Stimulated activated CD8-positive, alpha-beta memory T cell treated with anti-CD3 and anti-CD28 coated beads, Interleukin-7, amount 100 ng/mL, for 48 hours (primary cell): Measurements from ENCODE around the gene STK11IP.

Source experiments
- DNase-seq, 2 donors: peaks; one replicate each; pipeline ENCODE4 v3.0.0-alpha.2; 2020; ENCODE audit warnings: low read depth in 1 of 2; ENCODE audit errors: extremely low read depth in 1 of 2

The STK11IP gene, protein sequence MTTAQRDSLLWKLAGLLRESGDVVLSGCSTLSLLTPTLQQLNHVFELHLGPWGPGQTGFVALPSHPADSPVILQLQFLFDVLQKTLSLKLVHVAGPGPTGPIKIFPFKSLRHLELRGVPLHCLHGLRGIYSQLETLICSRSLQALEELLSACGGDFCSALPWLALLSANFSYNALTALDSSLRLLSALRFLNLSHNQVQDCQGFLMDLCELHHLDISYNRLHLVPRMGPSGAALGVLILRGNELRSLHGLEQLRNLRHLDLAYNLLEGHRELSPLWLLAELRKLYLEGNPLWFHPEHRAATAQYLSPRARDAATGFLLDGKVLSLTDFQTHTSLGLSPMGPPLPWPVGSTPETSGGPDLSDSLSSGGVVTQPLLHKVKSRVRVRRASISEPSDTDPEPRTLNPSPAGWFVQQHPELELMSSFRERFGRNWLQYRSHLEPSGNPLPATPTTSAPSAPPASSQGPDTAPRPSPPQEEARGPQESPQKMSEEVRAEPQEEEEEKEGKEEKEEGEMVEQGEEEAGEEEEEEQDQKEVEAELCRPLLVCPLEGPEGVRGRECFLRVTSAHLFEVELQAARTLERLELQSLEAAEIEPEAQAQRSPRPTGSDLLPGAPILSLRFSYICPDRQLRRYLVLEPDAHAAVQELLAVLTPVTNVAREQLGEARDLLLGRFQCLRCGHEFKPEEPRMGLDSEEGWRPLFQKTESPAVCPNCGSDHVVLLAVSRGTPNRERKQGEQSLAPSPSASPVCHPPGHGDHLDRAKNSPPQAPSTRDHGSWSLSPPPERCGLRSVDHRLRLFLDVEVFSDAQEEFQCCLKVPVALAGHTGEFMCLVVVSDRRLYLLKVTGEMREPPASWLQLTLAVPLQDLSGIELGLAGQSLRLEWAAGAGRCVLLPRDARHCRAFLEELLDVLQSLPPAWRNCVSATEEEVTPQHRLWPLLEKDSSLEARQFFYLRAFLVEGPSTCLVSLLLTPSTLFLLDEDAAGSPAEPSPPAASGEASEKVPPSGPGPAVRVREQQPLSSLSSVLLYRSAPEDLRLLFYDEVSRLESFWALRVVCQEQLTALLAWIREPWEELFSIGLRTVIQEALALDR

GRCh38 chr2:219597552-219598307, at the start of gene STK11IP:
Gene STK11IP (plus strand): TSS chr2:219597857. CDS start chr2:219598120, 263 bp downstream.
- DNase-seq, result peak; percentile 87 to 92

- no peak for DNase-seq
Observed at GRCh38 chr2:219548990-219549389, 48.7 kb upstream of the STK11IP start.

DNA sequence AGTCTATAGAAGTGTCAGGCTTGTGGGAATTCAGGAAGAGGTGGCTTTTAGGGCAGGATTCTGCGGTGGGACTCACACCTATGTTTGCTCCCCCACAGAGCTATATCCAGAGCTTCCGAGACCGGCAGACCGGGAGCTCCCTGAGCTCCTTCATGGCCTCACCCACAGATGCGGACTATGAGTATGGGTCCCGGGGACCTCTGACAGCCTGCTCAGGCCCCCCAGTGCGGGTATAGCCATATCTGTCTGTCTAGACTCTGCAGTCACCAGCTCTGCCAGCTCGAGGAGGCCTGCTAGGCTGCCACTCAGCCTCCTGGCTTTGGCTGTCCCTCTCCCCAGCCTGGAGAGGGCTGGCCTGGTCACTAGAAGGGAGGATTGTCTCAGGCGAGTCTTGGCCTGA, 48.0 kb upstream of the STK11IP start:
- DNase-seq, result no peak

DNA sequence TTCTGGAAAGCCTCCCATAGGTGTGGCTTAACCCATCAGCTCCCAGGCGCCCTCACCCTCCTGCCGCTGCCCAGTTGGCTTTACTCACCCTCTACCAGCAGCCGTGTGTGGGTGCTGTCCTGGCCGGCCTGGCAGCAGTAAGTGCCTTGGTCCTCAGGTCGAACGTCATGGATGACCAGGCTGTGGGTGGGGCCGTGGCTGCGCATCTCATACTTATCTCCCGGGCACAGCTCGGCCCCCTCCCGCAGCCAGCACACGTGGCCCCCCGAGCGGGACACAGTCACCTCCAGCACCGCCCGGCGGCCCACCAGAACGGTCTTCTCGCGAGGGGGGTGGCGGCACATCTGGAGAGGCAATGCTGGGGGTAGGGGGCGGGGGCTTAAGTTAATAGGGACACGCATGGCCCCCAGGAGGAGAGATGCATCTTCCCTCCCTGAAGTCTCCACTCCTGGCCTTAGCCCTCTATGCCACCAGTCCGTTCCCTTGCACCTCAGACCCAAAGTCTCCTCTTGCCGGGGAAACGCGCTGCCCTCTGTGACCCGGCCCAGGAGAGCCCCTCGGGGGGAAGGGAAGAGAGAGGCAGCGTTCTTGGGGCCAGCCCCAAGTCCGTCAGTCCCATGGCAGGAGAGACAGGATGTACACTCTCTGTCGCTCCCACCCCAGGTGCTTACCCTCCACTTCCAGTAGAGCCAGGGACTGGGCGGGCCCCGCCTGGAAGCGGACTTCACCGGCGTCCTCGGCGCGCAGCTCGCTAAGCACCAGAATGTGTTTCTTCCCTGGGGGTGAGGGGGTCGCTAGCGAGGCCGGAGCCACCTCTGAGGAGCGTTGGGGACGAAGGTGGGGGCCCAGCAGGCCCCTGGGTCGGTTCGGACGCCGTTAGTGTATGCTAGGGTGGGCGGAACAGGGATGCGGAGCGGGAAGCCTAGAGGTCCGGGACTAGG, 45.9 kb upstream of the STK11IP start:
- DNase-seq, result no peak

- peak; percentile 57 to 73 for DNase-seq
Observed at GRCh38 chr2:219552382-219553167, 45.1 kb upstream of the STK11IP start.

DNA sequence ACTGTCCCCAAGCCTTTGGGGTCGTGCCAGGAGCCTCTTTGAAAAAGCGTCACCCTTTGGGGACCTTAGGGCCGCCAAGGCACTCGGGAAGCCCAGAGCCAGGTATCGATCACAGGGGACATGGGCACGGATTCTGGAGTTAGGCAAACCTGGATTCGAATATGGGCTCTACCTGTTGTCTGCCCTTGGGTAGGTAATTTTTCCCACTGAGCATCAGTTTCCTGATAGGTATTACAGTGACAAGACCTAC, 44.6 kb upstream of the STK11IP start:
- no peak for DNase-seq

GRCh38 chr2:219553463-219553963, 44.1 kb upstream of the STK11IP start:
- no peak for DNase-seq

DNA sequence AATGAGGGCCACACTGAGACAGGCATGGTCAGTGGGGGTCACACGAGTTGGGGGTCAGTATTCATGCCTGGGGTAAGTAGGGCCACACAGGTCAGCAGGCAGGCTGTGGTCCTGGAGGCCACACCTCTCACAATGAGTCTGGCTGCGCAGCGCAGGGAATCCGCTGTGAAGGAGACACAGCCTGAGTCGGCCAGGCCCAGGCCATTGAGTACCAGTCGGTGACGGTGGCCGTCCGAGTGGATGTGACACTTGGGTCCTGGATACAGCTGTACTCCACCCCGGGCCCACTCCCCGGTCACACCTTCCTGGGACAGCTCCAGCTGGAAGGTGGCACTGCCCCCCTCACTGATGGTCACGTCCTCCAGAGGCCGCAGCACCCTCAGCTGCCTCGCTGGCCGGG, 43.3 kb upstream of the STK11IP start:
- DNase-seq, result no peak

DNA sequence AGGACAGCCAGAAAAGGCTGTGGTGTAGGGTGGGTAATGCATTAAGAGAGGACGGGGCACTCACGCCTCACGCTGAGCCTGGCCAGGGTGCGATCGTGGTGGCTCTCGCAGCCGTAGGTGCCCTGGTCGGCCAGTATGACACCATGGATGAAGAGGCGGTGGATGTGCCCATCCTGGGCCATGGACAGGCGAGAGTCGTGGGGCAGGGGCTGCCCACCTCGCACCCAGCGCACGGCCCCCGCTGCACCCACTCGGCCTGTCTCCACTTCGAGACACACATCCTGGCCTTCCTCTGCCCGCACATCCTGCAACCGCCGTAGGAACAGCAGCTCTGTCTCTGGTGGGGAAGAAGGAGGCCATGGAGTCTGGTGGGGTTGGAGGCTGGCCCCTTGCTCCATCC, 41.7 kb upstream of the STK11IP start:
- no peak for DNase-seq

DNA sequence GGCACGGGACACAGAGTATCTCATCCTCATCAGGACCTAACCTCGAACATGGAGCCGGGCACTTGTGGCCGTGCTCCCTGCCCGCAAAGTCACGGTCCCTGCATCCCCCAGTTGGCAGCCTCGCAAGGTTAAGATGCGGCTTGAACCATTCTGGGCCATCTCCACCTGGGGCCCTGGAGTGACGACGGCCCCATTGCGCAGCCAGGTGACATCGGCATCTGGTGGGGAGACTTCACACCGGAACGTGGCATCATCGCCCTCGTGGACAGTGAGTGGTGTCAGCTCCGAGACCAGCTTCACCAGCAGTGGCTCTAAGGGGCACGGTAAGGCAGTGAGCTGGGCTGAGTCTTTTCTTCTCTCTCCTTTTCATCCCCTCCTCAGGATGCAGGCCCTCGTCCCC, 41.2 kb upstream of the STK11IP start:
- no peak for DNase-seq

DNA sequence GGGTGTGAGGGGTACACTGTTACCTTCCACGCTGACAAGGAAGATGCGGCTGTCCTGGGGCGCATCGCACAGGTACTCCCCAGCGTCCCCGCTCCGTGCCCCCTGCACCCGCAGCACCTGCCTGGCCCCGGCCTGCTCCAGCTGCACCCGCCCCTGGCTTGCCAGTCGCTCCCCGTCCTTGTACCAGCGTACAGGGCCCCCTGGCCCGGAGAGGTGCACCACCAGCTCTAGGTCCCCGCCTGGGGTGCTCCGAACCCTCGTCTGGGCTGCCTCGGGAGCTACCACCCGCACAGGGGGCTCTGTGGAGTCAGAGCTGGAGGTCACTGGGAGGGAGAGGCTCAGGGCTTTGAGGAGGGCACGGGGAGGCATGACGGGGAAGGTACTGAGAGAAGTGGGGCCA, 40.3 kb upstream of the STK11IP start:
- no peak for DNase-seq

DNA sequence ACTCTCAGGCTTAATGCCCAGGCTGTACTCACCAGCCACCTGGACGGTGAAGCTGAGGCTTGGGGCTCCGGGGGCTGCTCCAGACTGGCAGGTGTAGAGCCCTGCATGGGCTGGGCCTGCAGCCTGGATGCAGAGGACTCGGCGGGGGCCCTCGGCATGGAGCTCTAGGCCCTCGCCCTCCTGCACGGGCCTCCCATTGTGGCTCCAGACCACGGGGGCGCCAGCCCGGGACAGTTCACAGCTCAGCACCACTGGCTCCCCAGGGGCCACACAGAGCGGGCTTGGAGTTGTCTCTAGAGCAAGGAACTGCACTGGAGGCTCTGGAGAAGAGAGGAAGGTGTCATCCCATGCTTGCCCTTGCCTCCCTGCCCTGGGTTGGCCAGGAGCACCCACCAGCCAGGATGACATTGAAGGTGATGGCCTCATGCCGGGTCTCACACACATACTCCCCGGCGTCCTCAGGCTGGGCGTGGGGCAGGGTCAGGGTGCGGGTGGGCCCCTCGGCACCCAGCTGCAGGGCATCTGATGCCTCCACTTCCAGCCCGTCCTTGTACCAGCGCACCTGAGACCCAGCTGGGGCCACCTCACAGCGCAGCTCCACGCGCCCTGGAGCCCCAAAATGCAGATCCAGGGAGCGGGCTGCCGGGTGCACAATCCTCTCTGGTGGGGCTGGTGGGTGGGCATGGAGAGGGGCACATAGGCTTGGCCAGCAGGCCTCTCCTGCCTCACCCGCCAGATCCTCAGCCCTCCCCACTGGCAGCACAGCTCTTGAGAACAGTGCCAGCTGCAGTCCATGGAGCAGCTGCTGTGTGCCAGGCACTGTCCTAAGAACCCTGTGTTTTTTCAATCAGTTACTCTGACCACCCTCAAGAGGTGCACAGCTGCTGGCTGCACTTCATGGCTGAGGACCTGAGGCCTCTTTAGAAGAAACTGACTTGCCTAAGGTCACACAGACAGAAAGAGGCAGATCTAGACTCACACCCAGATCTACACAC, 39.6 kb upstream of the STK11IP start:
- no peak for DNase-seq

DNA sequence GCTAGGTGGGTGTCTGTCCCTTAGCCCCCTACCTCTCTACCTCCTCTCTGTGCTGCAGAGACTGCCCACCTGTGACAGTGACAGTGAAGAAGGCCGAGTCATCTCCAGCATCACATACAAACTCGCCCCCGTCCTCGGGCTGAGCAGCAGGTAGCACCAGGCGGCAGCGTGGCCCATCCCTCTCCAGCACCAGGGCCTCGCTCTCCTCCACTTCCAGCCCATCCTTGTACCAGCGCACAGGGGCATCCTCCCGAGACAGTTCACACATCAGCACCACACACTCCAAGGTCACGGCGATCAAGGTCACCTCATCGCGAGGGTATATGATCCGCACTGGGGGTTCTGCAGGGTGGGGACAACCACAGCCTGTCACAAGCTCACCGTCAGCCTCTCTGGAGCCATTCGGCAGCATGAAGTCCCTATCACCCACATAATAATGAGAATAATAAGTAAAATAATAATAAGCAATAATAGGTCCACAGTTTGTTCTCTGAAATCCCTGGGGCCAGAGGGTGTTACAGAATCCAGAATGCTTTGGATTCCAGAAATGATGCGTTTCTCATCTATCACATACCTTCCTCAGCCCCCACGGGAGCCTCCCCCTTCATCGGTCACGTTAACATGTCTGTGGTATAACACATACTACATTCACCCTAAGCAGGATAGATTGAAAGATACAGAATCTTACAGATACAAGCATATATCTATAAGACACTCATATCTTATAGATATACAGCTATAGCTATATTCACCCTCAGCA, 38.3 kb upstream of the STK11IP start:
- DNase-seq, result no peak

GRCh38 chr2:219560037-219560892, 37.4 kb upstream of the STK11IP start:
- no peak for DNase-seq

- no peak for DNase-seq
Observed at GRCh38 chr2:219560893-219561178, 36.8 kb upstream of the STK11IP start.
